ENCODE measurements around the gene PTH2. TPM values are rescaled to one million over a fixed set of nuclear protein-coding genes. Genes with fewer than 3 reads are reported as not detected.

PTH2 gene
- total and polyA plus RNA-seq, 10 donors = not detected

GRCh38 chr19:49439836-49440235, 16.6 kb upstream of the PTH2 start:
- no peaks in the 10 kb centered on the region for H3K36me3 ChIP-seq
- DNase-seq = no peak
- H3K9me3 ChIP-seq = no peaks in the 10 kb centered on the region
- TF ChIP-seq POLR2A (IDR thresholded peaks at IDR 0.05) (no peak), CTCF (IDR thresholded peaks at IDR 0.05 in 8 of 11, conservative IDR thresholded peaks at IDR 0.05 in 3 of 11) (no peak)
- no peak overlapping the region for H3K4me3 ChIP-seq
- intact Hi-C loops (cut with DNase I; ENCODE audit: low total_unique reads) = loop anchor here (10.0 kb wide), 1 partner anchor 175 kb away; no protein-coding TSS in a partner anchor
- H3K27ac ChIP-seq = no peak overlapping the region
- WGBS, 5 donors = 40 to 64% (median 55%) methylated on average over 4 to 6 of the region's 6 CpGs
- peaks cover 0 to 44% (median 27%) of the 10 kb centered on the region in 6 donors for H3K4me1 ChIP-seq
- peaks cover 4 to 83% (median 76%) of the 10 kb centered on the region in 7 donors for H3K27me3 ChIP-seq (replicated peaks in 1 of 7)

GRCh38 chr19:49438261-49438660, 15.0 kb upstream of the PTH2 start:
- Histone ChIP-seq H3K9me3 (no peaks in the 10 kb centered on the region), H3K27me3 (replicated peaks in 1 of 7) (peaks cover 7 to 99% (median 91%) of the 10 kb centered on the region in 7 donors), H3K27ac (no peak overlapping the region), H3K4me1 (peaks cover 0 to 40% (median 22%) of the 10 kb centered on the region in 6 donors), H3K36me3 (no peaks in the 10 kb centered on the region), H3K4me3 (no peak overlapping the region)
- DNase-seq = no peak
- intact Hi-C loops (cut with DNase I; ENCODE audit: low total_unique reads) = no loop called here
- TF ChIP-seq CTCF (IDR thresholded peaks at IDR 0.05 in 8 of 11, conservative IDR thresholded peaks at IDR 0.05 in 3 of 11) (no peak), POLR2AphosphoS5 (IDR thresholded peaks at IDR 0.05) (no peak), POLR2A (IDR thresholded peaks at IDR 0.05) (no peak)
- 6 to 16% (median 14%) methylated on average over 6 of the region's 6 CpGs for WGBS, 5 donors

GRCh38 chr19:49437231-49437630, 14.0 kb upstream of the PTH2 start:
- Histone ChIP-seq H3K4me1 (peaks cover 0 to 40% (median 23%) of the 10 kb centered on the region in 6 donors), H3K27ac (no peak overlapping the region), H3K4me3 (no peak overlapping the region), H3K27me3 (replicated peaks in 1 of 7) (peaks cover 9 to 100% (median 98%) of the 10 kb centered on the region in 7 donors), H3K36me3 (no peaks in the 10 kb centered on the region), H3K9me3 (no peaks in the 10 kb centered on the region)
- WGBS, 5 donors = 14 to 26% (median 17%) methylated on average over 8 of the region's 8 CpGs
- intact Hi-C loops (cut with DNase I; ENCODE audit: low total_unique reads) = no loop called here
- TF ChIP-seq POLR2A (IDR thresholded peaks at IDR 0.05) (no peak), POLR2AphosphoS5 (IDR thresholded peaks at IDR 0.05) (no peak), CTCF (IDR thresholded peaks at IDR 0.05 in 8 of 11, conservative IDR thresholded peaks at IDR 0.05 in 3 of 11) (no peak)
- DNase-seq = no peak

- H3K4me3 ChIP-seq = peak overlapping the region in 1 of 8 donors; percentile 13
- intact Hi-C loops (cut with DNase I; ENCODE audit: low total_unique reads) = no loop called here
- H3K36me3 ChIP-seq = no peaks in the 10 kb centered on the region
- TF ChIP-seq POLR2AphosphoS5 (IDR thresholded peaks at IDR 0.05) (no peak), POLR2A (IDR thresholded peaks at IDR 0.05) (no peak), CTCF (IDR thresholded peaks at IDR 0.05 in 8 of 11, conservative IDR thresholded peaks at IDR 0.05 in 3 of 11) (no peak)
- 10 to 48% (median 13%) methylated on average over 12 to 42 of the region's 42 CpGs for WGBS, 5 donors
- no peak overlapping the region for H3K27ac ChIP-seq
- H3K4me1 ChIP-seq = peaks cover 0 to 37% (median 17%) of the 10 kb centered on the region in 6 donors
- DNase-seq = no peak
- H3K27me3 ChIP-seq (replicated peaks in 1 of 7) = peaks cover 13 to 100% (median 98%) of the 10 kb centered on the region in 7 donors
- no peaks in the 10 kb centered on the region for H3K9me3 ChIP-seq
Observed at GRCh38 chr19:49436381-49437017, 13.3 kb upstream of the PTH2 start.
